ENCODE data around the gene SLC9B2.

Gene SLC9B2

GRCh38 chr4:103075894-103076746 lies 441 bp downstream of the SLC9B2 start:
- DNase-seq: peak; percentile 75

GRCh38 chr4:103075435-103075893 lies 1.1 kb downstream of the SLC9B2 start:
- no peak for DNase-seq

GRCh38 chr4:103074744-103075434 lies 1.7 kb downstream of the SLC9B2 start:
- no peak for DNase-seq

GRCh38 chr4:103073792-103074438 lies 2.6 kb downstream of the SLC9B2 start:
- no peak for DNase-seq

GRCh38 chr4:103067841-103068547 lies 8.6 kb downstream of the SLC9B2 start:
- DNase-seq: no peak

GRCh38 chr4:103060453-103061148 lies 16.0 kb downstream of the SLC9B2 start:
- DNase-seq: no peak

GRCh38 chr4:103054030-103054429 lies 22.5 kb downstream of the SLC9B2 start:
- DNase-seq: no peak

- no peak for DNase-seq
These were observed 23.8 kb downstream of the SLC9B2 start for GRCh38 chr4:103052779-103053178.

- no peak for DNase-seq
These were observed 24.4 kb downstream of the SLC9B2 start for GRCh38 chr4:103052145-103052544.

- DNase-seq: no peak
These were observed 25.7 kb downstream of the SLC9B2 start for GRCh38 chr4:103050736-103051436.

GRCh38 chr4:103046416-103047290 lies 29.9 kb downstream of the SLC9B2 start:
- DNase-seq: peak; percentile 29

GRCh38 chr4:103044183-103044582 lies 32.4 kb downstream of the SLC9B2 start:
- no peak for DNase-seq

- DNase-seq: no peak
These were observed 40.4 kb downstream of the SLC9B2 start for GRCh38 chr4:103036169-103036568.

GRCh38 chr4:103032574-103032973 lies 44.0 kb downstream of the SLC9B2 start:
- DNase-seq: no peak

- no peak for DNase-seq
These were observed 45.8 kb downstream of the SLC9B2 start for GRCh38 chr4:103030791-103031190.

- DNase-seq: no peak
These were observed 47.3 kb downstream of the SLC9B2 start for GRCh38 chr4:103029300-103029699.

GRCh38 chr4:103026868-103027267 lies 49.7 kb downstream of the SLC9B2 start:
- DNase-seq: no peak

- no peak for DNase-seq
These were observed 51.6 kb downstream of the SLC9B2 start for GRCh38 chr4:103024996-103025395.

- DNase-seq: no peak
These were observed 55.4 kb downstream of the SLC9B2 start for GRCh38 chr4:103021120-103021519.

- DNase-seq: peak; percentile 97
These were observed 57.0 kb downstream of the SLC9B2 start, which contains the start of gene SLC9B1 for GRCh38 chr4:103019308-103020124. Gene SLC9B1 (minus strand): TSS chr4:103019705. CDS start chr4:102991711, 27,994 bp downstream.
